Transverse colon (tissue), 4 donors: ENCODE data around the gene CFAP46.

Experiments used
- EP300 ChIP-seq: sonication (generic); formaldehyde crosslinking; IDR thresholded peaks from one replicate; pipeline ENCODE4 v1.6.1; 2017; ENCODE audit warnings: antibody characterized with exemption, low read depth
- POLR2A ChIP-seq: fragments of 450-650 bp; IDR thresholded peaks from one replicate; pipeline ENCODE4 v1.6.1; 2016; ENCODE audit warnings: antibody characterized with exemption, mild to moderate bottlenecking, moderate library complexity
- POLR2AphosphoS5 ChIP-seq, 3 donors: sonication (generic); formaldehyde crosslinking; IDR thresholded peaks; one replicate each; pipeline ENCODE4 v1.6.1; 2016; ENCODE audit warnings: antibody characterized with exemption in 3 of 3
- TF ChIP-seq, protein P1 (sequence below), 5 experiments: fragments of 200-600 bp in 3 of 5; fragments of 450-650 bp in 2 of 5; sonication (generic) in 3 of 5; IDR thresholded peaks; 1 replicate in 2 of 5; 2 replicates in 3 of 5; pipeline ENCODE4 v1.5.1; 2016 to 2017; ENCODE audit warnings: antibody characterized with exemption in 5 of 5, inconsistent platforms in 3 of 5, mild to moderate bottlenecking in 2 of 5, moderate library complexity in 1 of 5

DNA sequence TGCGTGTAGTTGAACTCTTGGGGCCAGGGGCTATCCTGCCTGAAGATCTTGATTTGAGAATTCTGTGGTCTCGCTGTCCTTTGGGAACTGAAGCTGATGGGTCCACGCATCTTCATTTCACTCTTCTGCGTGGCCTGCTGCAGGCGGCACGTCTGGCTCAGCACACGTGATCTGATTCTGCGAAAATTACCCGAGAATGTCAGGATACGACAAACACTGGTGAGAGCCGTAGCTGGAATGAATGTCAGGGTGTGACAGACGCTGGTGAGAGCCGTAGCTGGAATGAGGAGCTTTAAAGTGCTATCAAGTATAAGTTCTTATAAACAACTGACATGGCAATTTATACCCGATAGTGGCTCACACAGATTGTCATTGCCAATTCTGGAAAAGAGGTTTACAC lies 44.6 kb upstream of the CFAP46 start:
- TF ChIP-seq, protein P1, sequence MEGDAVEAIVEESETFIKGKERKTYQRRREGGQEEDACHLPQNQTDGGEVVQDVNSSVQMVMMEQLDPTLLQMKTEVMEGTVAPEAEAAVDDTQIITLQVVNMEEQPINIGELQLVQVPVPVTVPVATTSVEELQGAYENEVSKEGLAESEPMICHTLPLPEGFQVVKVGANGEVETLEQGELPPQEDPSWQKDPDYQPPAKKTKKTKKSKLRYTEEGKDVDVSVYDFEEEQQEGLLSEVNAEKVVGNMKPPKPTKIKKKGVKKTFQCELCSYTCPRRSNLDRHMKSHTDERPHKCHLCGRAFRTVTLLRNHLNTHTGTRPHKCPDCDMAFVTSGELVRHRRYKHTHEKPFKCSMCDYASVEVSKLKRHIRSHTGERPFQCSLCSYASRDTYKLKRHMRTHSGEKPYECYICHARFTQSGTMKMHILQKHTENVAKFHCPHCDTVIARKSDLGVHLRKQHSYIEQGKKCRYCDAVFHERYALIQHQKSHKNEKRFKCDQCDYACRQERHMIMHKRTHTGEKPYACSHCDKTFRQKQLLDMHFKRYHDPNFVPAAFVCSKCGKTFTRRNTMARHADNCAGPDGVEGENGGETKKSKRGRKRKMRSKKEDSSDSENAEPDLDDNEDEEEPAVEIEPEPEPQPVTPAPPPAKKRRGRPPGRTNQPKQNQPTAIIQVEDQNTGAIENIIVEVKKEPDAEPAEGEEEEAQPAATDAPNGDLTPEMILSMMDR (IDR thresholded peaks at IDR 0.05) = no peak
- TF ChIP-seq POLR2A (no peak), EP300 (no peak), POLR2AphosphoS5 (IDR thresholded peaks at IDR 0.05) (no peak)
